Immature natural killer cell (primary cell): ENCODE data around the gene C12orf60. TPM values are rescaled to one million over a fixed set of nuclear protein-coding genes. Genes with fewer than 3 reads are reported as not detected.
"Not testable (repeated sequence)": the region's sequence is repeated elsewhere in the genome, so short reads cannot be mapped to it uniquely, and the experiment has no call there.

ENCODE experiments used
- DNase-seq, 3 donors: peaks; one replicate each; pipeline ENCODE4 v3.0.0; 2022; ENCODE audit warnings: mixed read lengths in 1 of 3
- H3K27ac Mint-ChIP-seq, 6 donors: one replicate each; pipeline ENCODE4 v1.8.0; 2020; ENCODE audit warnings: mixed read lengths in 6 of 6, mild to moderate bottlenecking in 5 of 6, inconsistent platforms in 4 of 6, moderate library complexity in 3 of 6
- H3K27me3 Mint-ChIP-seq, 3 donors: one replicate each; pipeline ENCODE4 v1.8.0; 2020 to 2021; ENCODE audit warnings: low read depth in 3 of 3, mild to moderate bottlenecking in 3 of 3, mixed read lengths in 3 of 3, moderate library complexity in 3 of 3, inconsistent platforms in 1 of 3
- H3K36me3 Mint-ChIP-seq, 3 donors: one replicate each; pipeline ENCODE4 v1.8.0; 2020; ENCODE audit warnings: mixed read lengths in 3 of 3, inconsistent platforms in 2 of 3, mild to moderate bottlenecking in 2 of 3
- H3K4me1 Mint-ChIP-seq, 2 donors: one replicate each; pipeline ENCODE4 v1.8.0; 2020; ENCODE audit warnings: inconsistent platforms in 2 of 2, mild to moderate bottlenecking in 2 of 2, mixed read lengths in 2 of 2, moderate library complexity in 1 of 2
- H3K4me3 Mint-ChIP-seq, 5 donors: one replicate each; pipeline ENCODE4 v1.8.0; 2020; ENCODE audit warnings: mild to moderate bottlenecking in 5 of 5, mixed read lengths in 5 of 5, inconsistent platforms in 3 of 5, moderate library complexity in 3 of 5
- H3K9me3 Mint-ChIP-seq, 6 donors: one replicate each; pipeline ENCODE4 v1.8.0; 2020; ENCODE audit warnings: mild to moderate bottlenecking in 6 of 6, mixed read lengths in 6 of 6, inconsistent platforms in 4 of 6, moderate library complexity in 3 of 6
- polyA plus RNA-seq, 3 donors: library from polyadenylated mRNA; unstranded; fragments of 300-500 nt; fragmentation: Illumina TruSeq; gene quantifications; one replicate each; pipeline ENCODE4 v1.2.3, GENCODE V29; 2021

C12orf60 gene, protein sequence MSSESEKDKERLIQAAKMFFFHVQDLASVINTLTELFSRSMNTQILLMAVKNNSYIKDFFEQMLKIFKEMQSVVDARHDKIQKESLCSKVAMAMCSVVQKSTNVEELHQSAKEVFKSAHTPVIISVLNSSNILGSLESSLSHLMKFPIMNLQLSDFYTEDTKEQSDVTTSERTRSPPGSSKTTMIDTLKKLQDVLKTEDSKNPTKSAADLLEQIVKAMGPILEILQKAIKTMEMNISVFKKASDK
- 1 to 10 TPM in 1 of 3 donors, under 1 TPM in 1, not detected in 1; 0.57 to 1.1 TPM for polyA plus RNA-seq

DNA sequence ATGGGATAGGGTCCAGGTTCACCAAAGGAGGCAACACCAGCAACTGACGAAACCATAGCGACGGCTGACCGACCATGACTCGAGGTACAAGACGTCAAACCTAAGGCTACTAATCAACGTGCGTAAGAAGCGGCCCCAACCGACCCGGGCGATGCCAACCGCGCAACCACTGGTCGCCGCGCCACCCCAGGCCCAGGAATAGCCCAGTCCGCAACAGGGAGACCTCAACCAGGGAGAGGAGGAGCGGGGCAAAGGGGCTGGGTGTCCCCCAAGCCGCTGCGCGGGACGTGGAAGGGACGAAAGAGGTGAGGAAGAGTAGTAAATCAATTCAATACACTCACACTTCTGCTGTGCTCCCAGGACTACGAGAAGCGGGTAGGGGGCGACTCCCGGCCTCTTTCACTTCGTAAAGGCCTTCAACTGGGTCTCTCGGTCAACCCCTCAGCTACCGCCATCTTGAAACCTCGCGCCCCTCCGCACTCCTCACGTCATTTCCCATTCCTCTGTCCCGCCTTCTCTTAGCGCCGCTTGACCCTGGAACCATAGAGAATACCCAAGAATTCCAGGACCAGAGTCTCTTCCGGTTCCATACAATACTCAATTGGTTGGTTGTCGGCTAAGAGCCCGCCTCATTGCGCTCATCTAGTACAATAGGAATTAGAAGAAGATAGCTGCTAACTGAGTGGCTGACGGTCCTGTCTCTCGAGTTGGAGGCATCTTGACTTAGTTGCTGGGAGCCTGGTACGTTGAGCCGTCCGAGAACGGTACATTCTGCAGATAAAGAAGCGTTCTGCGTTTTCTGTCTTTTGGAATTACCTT lies at the start of gene C12orf60, which contains the start of gene WBP11:
TSS of gene C12orf60 (plus strand) at position 660 of the 819 bp plus-strand sequence. CDS start 19,266 bp downstream, outside the sequence.
TSS of gene WBP11 (minus strand) at position 468 of the 819 bp plus-strand sequence. CDS start 2,095 bp downstream, outside the sequence.
- no peaks in the 10 kb centered on the region for H3K9me3 Mint-ChIP-seq
- peak; percentile 91 to 93 (median 91) for DNase-seq
- H3K36me3 Mint-ChIP-seq, result peaks cover 0 to 8% (median 5%) of the 10 kb centered on the region in 3 donors
- no peak within 1 kb of the TSS for H3K4me3 Mint-ChIP-seq
- peaks cover 0 to 2% (median 0%) of the 10 kb centered on the region in 3 donors for H3K27me3 Mint-ChIP-seq
- H3K27ac Mint-ChIP-seq, result no peak within 1 kb of the TSS
- peaks cover 0 to 5% of the 10 kb centered on the region in 2 donors for H3K4me1 Mint-ChIP-seq

GRCh38 chr12:14756334-14757143 lies 46.9 kb upstream of the C12orf60 start:
- Mint-ChIP-seq H3K9me3 (no peaks in the 10 kb centered on the region), H3K4me1 (peaks cover 18 to 34% of the 10 kb centered on the region in 2 donors), H3K27me3 (peaks cover 0 to 4% (median 0%) of the 10 kb centered on the region in 3 donors), H3K27ac (peak overlapping the region in 2 of 6 donors; percentile 46 to 47), H3K4me3 (peak overlapping the region in 1 of 5 donors; percentile 17), H3K36me3 (peaks cover 8 to 15% (median 13%) of the 10 kb centered on the region in 3 donors)
- no peak for DNase-seq

DNA sequence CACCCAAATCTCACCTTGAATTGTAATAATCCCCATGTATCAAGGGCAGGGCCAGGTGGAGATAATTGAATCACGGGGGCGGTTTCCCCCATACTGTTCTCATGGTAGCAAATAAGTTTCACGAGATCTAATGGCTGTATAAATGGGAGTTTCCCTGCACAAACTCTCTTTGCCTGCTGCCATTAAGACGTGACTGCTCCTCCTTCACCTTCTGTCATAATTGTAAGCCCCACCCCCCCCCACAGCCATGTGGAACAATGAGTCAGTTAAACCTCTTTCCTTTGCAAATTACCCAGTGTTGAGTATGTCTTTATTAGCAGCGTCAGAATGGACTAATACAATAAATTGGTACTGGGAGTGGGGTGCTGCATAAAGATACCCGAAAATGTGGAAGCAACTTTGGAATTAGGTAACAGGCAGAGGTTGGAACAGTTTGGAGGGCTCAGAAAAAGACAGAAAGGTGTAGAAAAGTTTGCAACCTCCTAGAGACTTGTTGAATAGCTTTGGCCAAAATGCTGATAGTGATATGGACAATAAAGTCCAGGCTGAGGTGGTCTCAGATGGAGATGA lies 43.7 kb upstream of the C12orf60 start:
- H3K4me1 Mint-ChIP-seq, result peaks cover 20 to 53% of the 10 kb centered on the region in 2 donors

GRCh38 chr12:14765398-14765797 lies 38.1 kb upstream of the C12orf60 start:
- Mint-ChIP-seq H3K36me3 (peaks cover 16 to 37% (median 29%) of the 10 kb centered on the region in 3 donors), H3K27ac (no peak overlapping the region), H3K9me3 (no peaks in the 10 kb centered on the region), H3K4me1 (peaks cover 44 to 77% of the 10 kb centered on the region in 2 donors), H3K4me3 (no peak overlapping the region), H3K27me3 (peaks cover 10 to 13% (median 13%) of the 10 kb centered on the region in 3 donors)
- no peak for DNase-seq

More for the DNA sequence above, 43.7 kb upstream of the C12orf60 start:
- H3K4me3 Mint-ChIP-seq, H3K27me3 Mint-ChIP-seq, H3K9me3 Mint-ChIP-seq, DNase-seq: not testable (repeated sequence)
- Mint-ChIP-seq H3K36me3 (peaks cover 17 to 20% (median 17%) of the 10 kb centered on the region in 3 donors), H3K27ac (peak overlapping the region in 2 of 6 donors; percentile 51 to 55)

- H3K27ac Mint-ChIP-seq, result peak overlapping the region in 2 of 6 donors; percentile 2 to 3
Observed at GRCh38 chr12:14766020-14766419, 37.5 kb upstream of the C12orf60 start.

DNA sequence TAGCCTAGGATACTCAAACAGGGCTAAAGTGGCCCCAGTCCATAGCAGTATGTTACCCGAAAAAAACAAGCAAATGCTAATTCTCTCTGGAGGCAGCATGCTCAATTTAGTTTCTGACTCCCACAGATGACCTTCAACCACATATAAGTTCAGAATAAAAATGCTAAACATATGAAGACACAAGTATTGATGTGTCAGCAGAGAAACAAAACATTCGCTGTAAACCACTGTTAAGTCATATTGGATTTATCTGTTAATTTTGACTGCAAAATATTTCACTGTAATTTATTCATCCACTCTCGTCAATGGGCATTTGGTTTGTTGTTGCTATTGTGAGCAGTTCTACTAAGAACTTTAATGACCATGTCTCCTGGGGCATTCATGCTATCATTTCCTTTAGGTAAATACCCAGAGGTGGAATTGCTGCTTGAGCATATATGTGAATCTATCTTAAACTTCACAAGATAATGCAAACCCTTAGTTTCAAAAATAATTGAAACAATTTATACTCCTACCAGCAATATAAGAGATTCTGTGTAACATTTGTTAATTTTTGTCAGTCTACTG lies 36.7 kb upstream of the C12orf60 start:
- peaks cover 22 to 25% (median 23%) of the 10 kb centered on the region in 3 donors for H3K27me3 Mint-ChIP-seq
- peaks cover 51 to 86% of the 10 kb centered on the region in 2 donors for H3K4me1 Mint-ChIP-seq
- H3K4me3 Mint-ChIP-seq, result peak overlapping the region in 1 of 5 donors; percentile 55
- peaks cover 11 to 27% (median 26%) of the 10 kb centered on the region in 3 donors for H3K36me3 Mint-ChIP-seq
- DNase-seq, result no peak
- peak overlapping the region; percentile 32 to 100 (median 57) for H3K27ac Mint-ChIP-seq
- H3K9me3 Mint-ChIP-seq, result no peaks in the 10 kb centered on the region

More at GRCh38 chr12:14766020-14766419, 37.5 kb upstream of the C12orf60 start:
- not testable (repeated sequence) for H3K9me3 Mint-ChIP-seq, H3K4me3 Mint-ChIP-seq, DNase-seq
- Mint-ChIP-seq H3K36me3 (peaks cover 16 to 33% (median 29%) of the 10 kb centered on the region in 3 donors), H3K4me1 (peaks cover 46 to 82% of the 10 kb centered on the region in 2 donors), H3K27me3 (peaks cover 16 to 20% (median 19%) of the 10 kb centered on the region in 3 donors)

- peaks cover 56 to 86% of the 10 kb centered on the region in 2 donors for H3K4me1 Mint-ChIP-seq
- peak overlapping the region in 2 of 5 donors; percentile 36 to 46 for H3K4me3 Mint-ChIP-seq
- H3K36me3 Mint-ChIP-seq, result peaks cover 6 to 24% (median 18%) of the 10 kb centered on the region in 3 donors
- no peak for DNase-seq
- peak overlapping the region in 5 of 6 donors; percentile 39 to 100 (median 58) for H3K27ac Mint-ChIP-seq
- peaks cover 0 to 2% (median 0%) of the 10 kb centered on the region in 6 donors for H3K9me3 Mint-ChIP-seq
- peaks cover 23 to 33% (median 24%) of the 10 kb centered on the region in 3 donors for H3K27me3 Mint-ChIP-seq
Observed at GRCh38 chr12:14767617-14768016, 35.9 kb upstream of the C12orf60 start.

GRCh38 chr12:14768823-14769405 lies 34.6 kb upstream of the C12orf60 start:
- Mint-ChIP-seq H3K4me1 (peaks cover 68 to 90% of the 10 kb centered on the region in 2 donors), H3K36me3 (peaks cover 6 to 24% (median 18%) of the 10 kb centered on the region in 3 donors), H3K4me3 (peak overlapping the region; percentile 95 to 98 (median 97)), H3K27ac (peak overlapping the region; percentile 99 to 100 (median 100)), H3K27me3 (peaks cover 26 to 38% (median 28%) of the 10 kb centered on the region in 3 donors), H3K9me3 (peaks cover 0 to 2% (median 0%) of the 10 kb centered on the region in 6 donors)
- no peak for DNase-seq

DNA sequence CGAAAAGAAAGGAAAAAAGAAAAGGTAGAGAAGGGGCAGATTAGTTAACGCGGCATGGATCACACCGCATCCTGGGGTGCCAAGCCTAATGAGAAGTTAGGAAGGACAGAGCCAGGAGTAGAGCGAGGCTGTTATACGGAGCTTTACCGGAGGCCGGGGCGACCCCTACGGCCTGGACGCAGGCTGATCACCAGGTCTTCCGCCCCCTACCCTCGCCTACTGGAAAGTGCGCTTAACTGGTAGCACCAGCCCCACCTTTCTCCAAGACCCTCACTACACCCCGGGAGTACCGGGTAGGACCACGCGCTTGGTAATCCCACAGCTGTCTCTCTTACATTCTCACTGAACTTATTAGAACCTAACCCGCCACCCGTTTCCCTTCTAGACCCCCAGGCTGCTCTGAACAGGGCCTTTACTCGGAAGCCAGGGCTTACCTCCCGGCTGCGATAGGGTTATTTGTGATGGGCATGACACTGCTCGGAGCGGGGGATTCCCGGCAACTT lies 34.0 kb upstream of the C12orf60 start:
- peaks cover 73 to 95% of the 10 kb centered on the region in 2 donors for H3K4me1 Mint-ChIP-seq
- H3K36me3 Mint-ChIP-seq, result peaks cover 6 to 24% (median 18%) of the 10 kb centered on the region in 3 donors
- peaks cover 0 to 2% (median 0%) of the 10 kb centered on the region in 6 donors for H3K9me3 Mint-ChIP-seq
- DNase-seq, result no peak
- peak overlapping the region; percentile 95 to 98 (median 97) for H3K4me3 Mint-ChIP-seq
- peak overlapping the region; percentile 99 to 100 (median 100) for H3K27ac Mint-ChIP-seq
- H3K27me3 Mint-ChIP-seq, result peaks cover 31 to 43% (median 34%) of the 10 kb centered on the region in 3 donors

GRCh38 chr12:14769969-14770495 lies 33.4 kb upstream of the C12orf60 start:
- H3K9me3 Mint-ChIP-seq, result peaks cover 0 to 2% (median 0%) of the 10 kb centered on the region in 6 donors

More at GRCh38 chr12:14769969-14770495, 33.4 kb upstream of the C12orf60 start:
- Mint-ChIP-seq H3K4me3 (peak overlapping the region; percentile 95 to 98 (median 97)), H3K4me1 (peaks cover 77 to 95% of the 10 kb centered on the region in 2 donors), H3K27ac (peak overlapping the region; percentile 99 to 100 (median 100)), H3K36me3 (peaks cover 6 to 23% (median 18%) of the 10 kb centered on the region in 3 donors), H3K27me3 (peaks cover 32 to 45% (median 35%) of the 10 kb centered on the region in 3 donors)
- DNase-seq, result peak; percentile 88 to 89 (median 89)
